IMR-90 (cell line): Measurements from ENCODE around the gene ADRA2C. TPM values are rescaled to one million over a fixed set of nuclear protein-coding genes. Genes with fewer than 3 reads are reported as not detected.

Experiments used
- ATAC-seq: fragments of 200-7000 bp; cut with Tn5 transposase; 2 replicates; pipeline ENCODE4 v1.9.1; 2020; ENCODE audit warnings: low read depth, mild to moderate bottlenecking, moderate library complexity
- BruUV-seq: library from RNA; stranded (reverse); fragments of 400-500 nt; replicated peaks from 2 replicates; lab custom pipeline; 2021; lab: Mats Ljungman, UMichigan
- CTCF ChIA-PET: fragments of 300-600 bp; formaldehyde crosslinking; extraction: SDS; loops from one replicate; lab custom pipeline; 2021; ENCODE audit warnings: antibody characterized with exemption; lab: Yijun Ruan, JAX
- POLR2A ChIA-PET: fragments of 300-600 bp; sonication (Branson Sonifier 250); formaldehyde crosslinking; loops from one replicate; lab custom pipeline; 2022; ENCODE audit warnings: antibody characterized with exemption; ENCODE audit not compliant: unreplicated experiment; lab: Charles Lee
- DNase-seq: peaks from one replicate; pipeline ENCODE4 v3.0.0; 2013
- H2AFZ ChIP-seq: replicated peaks from 2 replicates; pipeline ENCODE3; 2013; ENCODE audit warnings: low read length, mild to moderate bottlenecking; ENCODE audit not compliant: poor library complexity
- H2AK5ac ChIP-seq: 2 replicates; pipeline ENCODE4 v1.6.1; 2013; ENCODE audit warnings: low read depth, low read length, inconsistent platforms
- H2AK9ac ChIP-seq: replicated peaks from 2 replicates; pipeline ENCODE3; 2013; ENCODE audit warnings: mild to moderate bottlenecking, low read depth, low read length, moderate library complexity; ENCODE audit not compliant: poor library complexity
- H2BK120ac ChIP-seq: 2 replicates; pipeline ENCODE4 v1.6.1; 2013; ENCODE audit warnings: low read depth, low read length, inconsistent platforms
- H2BK15ac ChIP-seq: 3 replicates; pipeline ENCODE4 v1.6.1; 2013; ENCODE audit warnings: low read depth, low read length, inconsistent platforms
- H2BK20ac ChIP-seq: 2 replicates; pipeline ENCODE4 v1.6.1; 2013; ENCODE audit warnings: low read depth, mild to moderate bottlenecking, inconsistent platforms, low read length, moderate library complexity
- H2BK5ac ChIP-seq: 2 replicates; pipeline ENCODE4 v1.6.1; 2013; ENCODE audit warnings: mild to moderate bottlenecking, low read depth, low read length, inconsistent platforms; ENCODE audit not compliant: poor library complexity, severe bottlenecking
- H3K14ac ChIP-seq: replicated peaks from 2 replicates; pipeline ENCODE4 v1.6.1; 2013; ENCODE audit warnings: low read depth, low read length, inconsistent platforms
- H3K18ac ChIP-seq: 2 replicates; pipeline ENCODE4 v1.6.1; 2013; ENCODE audit warnings: low read depth, low read length, control low read depth
- H3K23ac ChIP-seq: 2 replicates; pipeline ENCODE4 v1.6.1; 2013; ENCODE audit warnings: low read depth, low read length, inconsistent platforms
- H3K27ac ChIP-seq: 2 replicates; pipeline ENCODE4 v1.5.1; 2013; ENCODE audit warnings: mild to moderate bottlenecking, control low read depth, low read length; ENCODE audit not compliant: insufficient read depth
- H3K27me3 ChIP-seq: 2 replicates; pipeline ENCODE4 v1.6.1; 2013; ENCODE audit warnings: low read length; ENCODE audit not compliant: control insufficient read depth, insufficient read depth
- H3K36me3 ChIP-seq: 2 replicates; pipeline ENCODE4 v1.6.1; 2013; ENCODE audit warnings: low read length, mixed read lengths; ENCODE audit not compliant: control insufficient read depth, insufficient read depth
- H3K4ac ChIP-seq: 2 replicates; pipeline ENCODE4 v1.6.1; 2013; ENCODE audit warnings: low read depth, low read length, inconsistent platforms
- H3K4me1 ChIP-seq: 2 replicates; pipeline ENCODE4 v1.6.1; 2013; ENCODE audit warnings: low read length, mixed read lengths; ENCODE audit not compliant: control insufficient read depth, insufficient read depth
- H3K4me2 ChIP-seq: 2 replicates; pipeline ENCODE4 v1.6.1; 2013; ENCODE audit warnings: low read depth, mild to moderate bottlenecking, control low read depth, low read length, moderate library complexity
- H3K4me3 ChIP-seq: 2 replicates; pipeline ENCODE4 v1.5.1; 2013; ENCODE audit warnings: low read depth, mild to moderate bottlenecking, control low read depth, low read length, moderate library complexity; ENCODE audit not compliant: insufficient read depth
- H3K56ac ChIP-seq: 2 replicates; pipeline ENCODE4 v1.6.1; 2013; ENCODE audit warnings: low read length, inconsistent platforms; ENCODE audit not compliant: insufficient read depth; ENCODE audit errors: extremely low read depth
- H3K79me1 ChIP-seq, 2 experiments: 2 replicates each; pipeline ENCODE4 v1.6.1; 2013; ENCODE audit warnings: low read length in 2 of 2, inconsistent platforms in 1 of 2, low read depth in 1 of 2
- H3K9ac ChIP-seq: 2 replicates; pipeline ENCODE4 v1.6.1; 2013; ENCODE audit warnings: low read depth, low read length, control low read depth
- H3K9me1 ChIP-seq: 2 replicates; pipeline ENCODE4 v1.6.1; 2013; ENCODE audit warnings: low read length, inconsistent platforms; ENCODE audit not compliant: insufficient read depth
- H3K9me3 ChIP-seq: 2 replicates; pipeline ENCODE4 v1.6.1; 2013; ENCODE audit warnings: low read length; ENCODE audit not compliant: control insufficient read depth, insufficient read depth
- H4K20me1 ChIP-seq: 2 replicates; pipeline ENCODE4 v1.6.1; 2013; ENCODE audit warnings: low read length, inconsistent platforms; ENCODE audit not compliant: insufficient read depth
- H4K5ac ChIP-seq: 2 replicates; pipeline ENCODE4 v1.6.1; 2013; ENCODE audit warnings: mild to moderate bottlenecking, low read depth, low read length, control low read depth
- H4K8ac ChIP-seq, 2 experiments: 2 replicates each; pipeline ENCODE4 v1.6.1; 2013; ENCODE audit warnings: low read depth in 2 of 2, low read length in 2 of 2, control low read depth in 1 of 2, inconsistent platforms in 1 of 2
- H4K91ac ChIP-seq: 2 replicates; pipeline ENCODE4 v1.6.1; 2013; ENCODE audit warnings: low read depth, low read length, inconsistent platforms; ENCODE audit not compliant: insufficient read depth
- CEBPB ChIP-seq: IDR thresholded peaks from 2 replicates; pipeline ENCODE4 v1.6.1; 2012; ENCODE audit warnings: low read depth, low read length, improper control_type of control experiment
- CHD1 ChIP-seq: IDR thresholded peaks from 2 replicates; pipeline ENCODE4 v1.6.1; 2012; ENCODE audit warnings: low read depth, low read length, improper control_type of control experiment
- CTCF ChIP-seq: conservative IDR thresholded peaks from 2 replicates; pipeline ENCODE4 v1.5.1; 2012; ENCODE audit warnings: mild to moderate bottlenecking, low read depth, low read length, improper control_type of control experiment
- WGBS, 2 experiments: methylation state at CpG; one replicate each; pipeline versions ENCODE4 v1.1.5 to v1.1.7; 2013; ENCODE audit warnings: missing lambda C conversion rate in 2 of 2; ENCODE audit not compliant: insufficient read length in 1 of 2; ENCODE audit errors: extremely low coverage in 2 of 2; 5-methylcytosine and 5-hydroxymethylcytosine counted together
- dilution Hi-C: fragments of 300-500 bp; cut with HindIII; formaldehyde crosslinking; loops from one replicate; pipeline ENCODE4 v1.14.3; 2018; ENCODE audit warnings: low sequenced_read_pairs; ENCODE audit not compliant: unreplicated experiment
- in situ Hi-C: fragments of 300-500 bp; cut with MboI; formaldehyde crosslinking; loops from 3 replicates; pipeline ENCODE4 v1.14.3; 2019; ENCODE audit warnings: low sequenced_read_pairs, inconsistent platforms, mixed read lengths
- intact Hi-C: fragments of 100-400 bp; cut with micrococcal nuclease; formaldehyde crosslinking; loops from 2 replicates; pipeline ENCODE4 v1.10.0; 2022
- polyA plus RNA-seq, 3 experiments: library from polyadenylated mRNA; depleted of rRNA; stranded (reverse); fragments of >200 nt; gene quantifications; 2 replicates each; pipeline ENCODE4 v1.2.3, GENCODE V29; 2012; ENCODE audit warnings: low replicate concordance in 1 of 3
- total RNA-seq: library from RNA; depleted of rRNA; stranded (reverse); fragments of >200 nt; gene quantifications from 2 replicates; pipeline ENCODE4 v1.2.3, GENCODE V29; 2012
- TF ChIP-seq, protein P1 (sequence below): fragments of 150-350 bp; IDR thresholded peaks from 2 replicates; pipeline ENCODE4 v1.6.1; 2016; ENCODE audit warnings: low read depth, mild to moderate bottlenecking, low read length, moderate library complexity, borderline replicate concordance

Gene ADRA2C
- total and polyA plus RNA-seq, 2 of the 4 experiments (the other 2 are of a cell fraction): under 0.01 to 0.14 TPM

DNA sequence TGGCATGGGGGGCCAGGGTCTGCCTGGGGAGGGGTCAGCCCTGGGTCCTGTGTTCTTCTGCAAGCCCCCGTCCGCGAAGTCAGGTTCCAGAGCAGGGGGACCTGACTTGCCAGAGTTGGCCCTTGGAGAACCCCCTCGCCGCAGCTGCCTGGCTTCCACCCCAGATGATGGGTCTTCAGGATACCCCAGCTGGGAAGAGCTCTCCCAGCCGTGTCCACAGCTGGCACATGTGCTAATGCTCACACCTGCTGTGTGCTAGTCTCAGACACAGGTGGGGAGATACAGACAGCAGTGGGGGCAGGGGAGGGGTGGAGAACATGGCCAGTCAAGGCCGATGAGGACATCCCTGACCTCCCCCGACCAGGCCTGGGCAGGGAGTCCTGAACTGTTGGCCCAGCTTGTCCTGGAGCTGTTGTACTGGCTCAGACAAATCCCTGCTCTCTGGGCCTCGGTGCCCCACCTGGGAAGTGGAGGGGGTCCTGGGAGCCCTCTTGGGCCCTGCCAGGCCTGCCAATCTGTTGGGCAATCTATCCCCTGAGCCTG lies 3.5 kb downstream of the ADRA2C start:
- no peaks in the 10 kb centered on the region for H3K36me3 ChIP-seq
- H3K9me3 ChIP-seq: no peaks in the 10 kb centered on the region
- H2AK5ac ChIP-seq: no peak overlapping the region
- no peak overlapping the region for H2BK120ac ChIP-seq
- H3K27ac ChIP-seq: no peak overlapping the region
- ChIA-PET POLR2A (no interaction called here), CTCF (no interaction called here)
- no peaks in the 10 kb centered on the region for H4K20me1 ChIP-seq
- intact Hi-C loops: loop anchor here (5.0 kb wide), 1 partner anchor 178 kb away; no protein-coding TSS in a partner anchor
- no peak overlapping the region for H4K8ac ChIP-seq
- H3K4me1 ChIP-seq: peaks cover 2% of the 10 kb centered on the region; the same call in 1 of the 2 replicates
- no peak overlapping the region for H3K4me3 ChIP-seq
- ATAC-seq: no peak
- no peak overlapping the region for H2BK20ac ChIP-seq
- H3K23ac ChIP-seq: no peak overlapping the region
- 81% methylated on average over 3 of the region's 9 CpGs; no CpG with 5 or more reads in 1 of the 2 experiments for WGBS, 2 experiments
- no TSS peak for BruUV-seq
- H4K91ac ChIP-seq: no peak overlapping the region
- H2BK5ac ChIP-seq: no peak overlapping the region
- no peak for DNase-seq
- TF ChIP-seq CTCF (no peak), CHD1 (no peak), CEBPB (no peak)
- TF ChIP-seq, protein P1, sequence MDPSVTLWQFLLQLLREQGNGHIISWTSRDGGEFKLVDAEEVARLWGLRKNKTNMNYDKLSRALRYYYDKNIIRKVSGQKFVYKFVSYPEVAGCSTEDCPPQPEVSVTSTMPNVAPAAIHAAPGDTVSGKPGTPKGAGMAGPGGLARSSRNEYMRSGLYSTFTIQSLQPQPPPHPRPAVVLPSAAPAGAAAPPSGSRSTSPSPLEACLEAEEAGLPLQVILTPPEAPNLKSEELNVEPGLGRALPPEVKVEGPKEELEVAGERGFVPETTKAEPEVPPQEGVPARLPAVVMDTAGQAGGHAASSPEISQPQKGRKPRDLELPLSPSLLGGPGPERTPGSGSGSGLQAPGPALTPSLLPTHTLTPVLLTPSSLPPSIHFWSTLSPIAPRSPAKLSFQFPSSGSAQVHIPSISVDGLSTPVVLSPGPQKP: no peak
- no peak overlapping the region for H3K4ac ChIP-seq
- no peak overlapping the region for H3K56ac ChIP-seq
- no peaks in the 10 kb centered on the region for H3K9me1 ChIP-seq
- no peak overlapping the region for H2AFZ ChIP-seq
- no peak overlapping the region for H3K9ac ChIP-seq
- peaks cover 77% of the 10 kb centered on the region for H3K27me3 ChIP-seq
- H3K4me2 ChIP-seq: no peak overlapping the region
- H3K18ac ChIP-seq: no peak overlapping the region
- no peak overlapping the region for H2AK9ac ChIP-seq
- H3K14ac ChIP-seq: no peak overlapping the region
- no peak overlapping the region for H2BK15ac ChIP-seq
- H4K5ac ChIP-seq: no peak overlapping the region
- no peaks in the 10 kb centered on the region for H3K79me1 ChIP-seq
- in situ Hi-C loops: loop anchor here (10.0 kb wide), 1 partner anchor 175 kb away; no protein-coding TSS in a partner anchor
- dilution Hi-C loops: no loop called here
